K562 (cell line): ENCODE results near the gene GFRA3. TPM values are rescaled to one million over a fixed set of nuclear protein-coding genes. Genes with fewer than 3 reads are reported as not detected.
A peak's percentile ranks its signal among the peaks of the same experiment; 100 is the strongest.

Source experiments
- ATAC-seq: fragments of 200-7000 bp; cut with Tn5 transposase; 3 replicates; pipeline ENCODE4 v1.9.1; 2020; ENCODE audit warnings: moderate library complexity
- BruUV-seq: library from RNA; stranded (reverse); fragments of 400-500 nt; replicated peaks from 2 replicates; lab custom pipeline; 2021; lab: Mats Ljungman, UMichigan
- CTCF ChIA-PET: fragments of 300-600 bp; formaldehyde crosslinking; extraction: SDS; loops from one replicate; lab custom pipeline; 2021; ENCODE audit warnings: low intra/inter-chr PET ratio; lab: Yijun Ruan, JAX
- POLR2A ChIA-PET: fragments of 300-600, 350-650 bp; sonication (Branson Sonifier 250); formaldehyde crosslinking; extraction: SDS; loops from one replicate; lab custom pipeline; 2021; ENCODE audit warnings: antibody characterized with exemption, inconsistent platforms; lab: Yijun Ruan, JAX
- DNase-seq, 4 experiments: peaks; one replicate each; pipeline versions ENCODE4 v3.0.0 to v3.0.0-alpha.2; 2011 to 2018; ENCODE audit warnings: low spot score in 3 of 4, mixed read lengths in 3 of 4; ENCODE audit errors: extremely low read depth in 1 of 4
- FAIRE-seq: peaks from 2 replicates; lab custom pipeline; 2011; peaks lifted over from hg19 to GRCh38; lab: Jason Lieb, UNC
- H2AFZ ChIP-seq: 2 replicates; pipeline ENCODE4 v1.6.0; 2011; ENCODE audit warnings: low read depth, low read length, control low read depth, inconsistent platforms
- H3K27ac ChIP-seq: fragments of 200-600 bp; 3 replicates; pipeline ENCODE4 v1.8.0; 2011; ENCODE audit warnings: low read depth, mild to moderate bottlenecking, control low read depth, inconsistent platforms, low read length, moderate library complexity, mixed read lengths; ENCODE audit errors: extremely low read depth
- H3K27me3 ChIP-seq, 2 experiments: fragments of 300-600 bp in 1 of 2; 2 replicates in 1 of 2; 3 replicates in 1 of 2; pipeline versions ENCODE4 v1.6.0 to v1.8.0; 2011; ENCODE audit warnings: inconsistent platforms in 2 of 2, low read length in 2 of 2, mild to moderate bottlenecking in 1 of 2, mixed read lengths in 1 of 2, moderate library complexity in 1 of 2; ENCODE audit not compliant: control insufficient read depth in 2 of 2, insufficient read depth in 2 of 2
- H3K36me3 ChIP-seq: fragments of 300-600 bp; 3 replicates; pipeline ENCODE4 v1.8.0; 2011; ENCODE audit warnings: mild to moderate bottlenecking, low read length, inconsistent platforms; ENCODE audit not compliant: control insufficient read depth, insufficient read depth
- H3K4me1 ChIP-seq, 2 experiments: fragments of 200-600 bp in 1 of 2; replicated peaks in 1 of 2; 2 replicates in 1 of 2; 3 replicates in 1 of 2; pipeline versions ENCODE4 v1.5.1 to v1.8.0; 2011; ENCODE audit warnings: inconsistent platforms in 2 of 2, low read length in 2 of 2, mild to moderate bottlenecking in 1 of 2, mixed read lengths in 1 of 2, moderate library complexity in 1 of 2; ENCODE audit not compliant: control insufficient read depth in 2 of 2, insufficient read depth in 2 of 2
- H3K4me2 ChIP-seq: 2 replicates; pipeline ENCODE4 v1.6.1; 2011; ENCODE audit warnings: low read length, control low read depth, inconsistent platforms, mixed read lengths; ENCODE audit not compliant: insufficient read depth
- H3K4me3 ChIP-seq: fragments of 200-600 bp; sonication (generic), shearing (Covaris generic); 2 replicates; pipeline ENCODE4 v1.5.1; 2016; ENCODE audit warnings: control low read depth, inconsistent platforms
- H3K79me2 ChIP-seq: fragments of 200-600 bp; 3 replicates; pipeline ENCODE4 v1.8.0; 2011; ENCODE audit warnings: low read length, inconsistent platforms; ENCODE audit not compliant: control insufficient read depth, insufficient read depth
- H3K9ac ChIP-seq, 2 experiments: 2 replicates each; pipeline versions ENCODE4 v1.6.0 to v1.6.1; 2011; ENCODE audit warnings: low read depth in 2 of 2, low read length in 2 of 2, control low read depth in 1 of 2, inconsistent platforms in 1 of 2, mild to moderate bottlenecking in 1 of 2, mixed read lengths in 1 of 2; ENCODE audit not compliant: insufficient read depth in 1 of 2
- H3K9me1 ChIP-seq: one replicate; pipeline ENCODE4 v1.6.0; 2011; ENCODE audit warnings: inconsistent platforms, mild to moderate bottlenecking, low read length, moderate library complexity; ENCODE audit not compliant: control insufficient read depth, insufficient read depth
- H3K9me3 ChIP-seq: replicated peaks from 2 replicates; pipeline ENCODE4 v1.5.1; 2011; ENCODE audit warnings: low read depth, low read length, inconsistent platforms; ENCODE audit not compliant: control insufficient read depth, insufficient read depth
- H4K20me1 ChIP-seq: replicated peaks from 2 replicates; pipeline ENCODE4 v1.6.1; 2011; ENCODE audit warnings: low read length, inconsistent platforms, mixed read lengths; ENCODE audit not compliant: control insufficient read depth, insufficient read depth
- C11orf30 ChIP-seq: fragments of 450-650 bp; IDR thresholded peaks from 2 replicates; pipeline ENCODE4 v1.6.1; 2016; ENCODE audit warnings: low read depth, mild to moderate bottlenecking
- PCBP2 ChIP-seq: fragments of 200-400 bp; formaldehyde crosslinking; IDR thresholded peaks from 2 replicates; pipeline ENCODE4 v1.6.1; 2018; ENCODE audit warnings: low read length, low read depth, mild to moderate bottlenecking, moderate library complexity; ENCODE audit not compliant: poor library complexity, severe bottlenecking
- SMAD1 ChIP-seq: fragments of 150-350 bp; IDR thresholded peaks from 2 replicates; pipeline ENCODE4 v1.6.1; 2014; ENCODE audit warnings: low read length, low read depth; ENCODE audit not compliant: partially characterized antibody
- WGBS: fragments of 100-300 bp; shearing (Covaris generic); methylation state at CpG from one replicate; pipeline ENCODE4 v1.1.6; 2016; ENCODE audit warnings: low coverage, mixed read lengths; ENCODE audit not compliant: insufficient coverage; ENCODE audit errors: missing lambda C conversion rate; 5-methylcytosine and 5-hydroxymethylcytosine counted together
- in situ Hi-C: fragments of 300-500 bp; cut with MboI; formaldehyde crosslinking; loops from 4 replicates; pipeline ENCODE4 v1.15.0; 2018; ENCODE audit warnings: inconsistent platforms, mixed read lengths
- intact Hi-C: fragments of 100-400 bp; cut with micrococcal nuclease; formaldehyde crosslinking; loops from 2 replicates; pipeline ENCODE4 v1.14.2; 2022
- polyA plus RNA-seq, 8 experiments: library from polyadenylated mRNA; depleted of rRNA in 4 of 8; stranded (reverse) in 5 of 8; unstranded in 3 of 8; fragments of >200 nt; fragmentation: Nextera tagmentation in 2 of 8; fragmentation: Illumina TruSeq in 1 of 8; extraction: Ambion mirVana in 2 of 8; extraction: Trizol in 1 of 8; gene quantifications; 2 replicates each; pipeline versions ENCODE4 v1.2.1 to v1.2.3, GENCODE V29; 2011 to 2014; ENCODE audit warnings: inconsistent platforms in 1 of 8, missing spikeins in 1 of 8
- total RNA-seq, 7 experiments: library from RNA; depleted of rRNA in 6 of 7; stranded (reverse); fragments of >200 nt in 6 of 7; fragmentation: Illumina TruSeq in 2 of 7; extraction: Trizol in 2 of 7; gene quantifications; 2 replicates each; pipeline versions ENCODE4 v1.2.1 to v1.2.3, GENCODE V29; 2011 to 2021; ENCODE audit warnings: low replicate concordance in 1 of 7
- TF ChIP-seq, protein P1 (sequence below): sonication (generic); formaldehyde crosslinking; IDR thresholded peaks from 2 replicates; pipeline ENCODE4 v1.5.0; 2020; ENCODE audit warnings: missing genetic modification reagents

The GFRA3 gene
- total and polyA plus RNA-seq, 9 of the 15 experiments (the other 6 are each of a cell fraction or from before 2014, with no cell fraction given), result 0.05 to 0.09 (median 0.08) TPM; not detected in 6

GRCh38 chr5:138258704-138259292 lies 15.6 kb downstream of the GFRA3 start:
- WGBS, result 7% methylated on average over 4 of the region's 4 CpGs
- ATAC-seq, result no peak
- BruUV-seq, result no TSS peak
- no peaks in the 10 kb centered on the region for H3K36me3 ChIP-seq
- H3K79me2 ChIP-seq, result no peaks in the 10 kb centered on the region
- H2AFZ ChIP-seq, result no peak overlapping the region
- no peak overlapping the region for H3K27ac ChIP-seq
- no peaks in the 10 kb centered on the region for H3K9me1 ChIP-seq
- ChIA-PET POLR2A (interaction anchor here (1.1 kb wide), 2 partner anchors 17 to 73 kb away, joined by 4 to 8 read pairs; partner anchors contain the start of gene CDC25C), CTCF (no interaction called here)
- no peak overlapping the region for H3K4me3 ChIP-seq
- no peak overlapping the region for H3K4me2 ChIP-seq
- peaks cover 0 to 6% of the 10 kb centered on the region in 2 experiments; a peak in 2 of 5 replicates for H3K4me1 ChIP-seq
- in situ Hi-C loops, result no loop called here
- no peak for DNase-seq
- TF ChIP-seq C11orf30, result peak; percentile 12; the same call in 1 of the 2 replicates
- TF ChIP-seq PCBP2, result no peak
- TF ChIP-seq, all 486 proteins: peak for 1
- Histone ChIP-seq H3K9ac (no peak overlapping the region), H4K20me1 (no peaks in the 10 kb centered on the region), H3K9me3 (no peaks in the 10 kb centered on the region), H3K27me3 (peaks cover 15 to 31% of the 10 kb centered on the region in 2 experiments; a peak in 4 of 5 replicates)
- intact Hi-C loops, result no loop called here
- FAIRE-seq, result no peak

DNA sequence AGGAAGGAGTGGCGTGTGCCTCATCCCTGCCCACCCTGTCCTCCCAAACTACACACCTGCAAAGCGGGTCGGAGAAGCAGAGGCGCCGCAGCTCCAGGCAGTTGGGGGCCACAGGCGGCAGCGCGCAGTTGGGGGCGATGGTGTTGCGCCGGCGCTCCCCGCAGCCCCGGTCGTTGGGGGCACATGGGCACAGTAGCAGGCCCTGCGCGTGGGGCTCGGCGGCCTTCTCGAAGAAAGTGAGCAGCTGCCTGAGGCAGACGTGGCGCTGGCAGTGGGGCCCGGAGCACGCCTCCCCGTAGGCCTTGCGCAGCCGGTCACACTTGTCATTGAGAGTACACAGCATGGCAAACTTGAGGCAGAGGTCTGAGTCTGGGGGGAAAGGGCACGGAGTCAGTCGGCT lies 16.8 kb downstream of the GFRA3 start:
- in situ Hi-C loops (no loop called here), intact Hi-C loops (no loop called here)
- ATAC-seq (no peak), FAIRE-seq (no peak)
- H3K9me3 ChIP-seq, result no peaks in the 10 kb centered on the region
- 0 out of 4 replicates have a peak overlapping the region, but pooled peaks of 1 of the 2 experiments have one; percentile 22 for H3K9ac ChIP-seq
- H3K27ac ChIP-seq, result no peak overlapping the region
- H4K20me1 ChIP-seq, result no peaks in the 10 kb centered on the region
- no peaks in the 10 kb centered on the region for H3K9me1 ChIP-seq
- no peaks in the 10 kb centered on the region for H3K79me2 ChIP-seq
- H3K27me3 ChIP-seq, result peaks cover 19 to 42% of the 10 kb centered on the region in 2 experiments; a peak in 4 of 5 replicates
- no peak for TF ChIP-seq SMAD1
- TF ChIP-seq, protein P1, sequence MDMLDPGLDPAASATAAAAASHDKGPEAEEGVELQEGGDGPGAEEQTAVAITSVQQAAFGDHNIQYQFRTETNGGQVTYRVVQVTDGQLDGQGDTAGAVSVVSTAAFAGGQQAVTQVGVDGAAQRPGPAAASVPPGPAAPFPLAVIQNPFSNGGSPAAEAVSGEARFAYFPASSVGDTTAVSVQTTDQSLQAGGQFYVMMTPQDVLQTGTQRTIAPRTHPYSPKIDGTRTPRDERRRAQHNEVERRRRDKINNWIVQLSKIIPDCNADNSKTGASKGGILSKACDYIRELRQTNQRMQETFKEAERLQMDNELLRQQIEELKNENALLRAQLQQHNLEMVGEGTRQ (CRISPR knock-in tag), result 0 out of 2 replicates have a peak, but pooled peaks have one; percentile 10
- TF ChIP-seq, all 486 proteins: peak for 1
- Histone ChIP-seq H3K36me3 (no peaks in the 10 kb centered on the region), H3K4me1 (peaks cover 0 to 6% of the 10 kb centered on the region in 2 experiments; a peak in 2 of 5 replicates), H3K4me3 (no peak overlapping the region), H2AFZ (no peak overlapping the region), H3K4me2 (no peak overlapping the region)
- BruUV-seq, result no TSS peak
- ChIA-PET CTCF (no interaction called here), POLR2A (no interaction called here)
- DNase-seq, result no peak
- WGBS, result 37% methylated on average over 21 of the region's 29 CpGs
